BLaER1 (cell line): ENCODE results near the gene TBC1D22A.
A peak's percentile ranks its signal among the peaks of the same experiment; 100 is the strongest.

Source experiments
- H3K27ac ChIP-seq: shearing (Covaris generic); formaldehyde crosslinking; 2 replicates; pipeline ENCODE4 v1.8.1; 2022
- H3K27me3 ChIP-seq: shearing (Covaris generic); formaldehyde crosslinking; 2 replicates; pipeline ENCODE4 v1.8.1; 2022
- H3K36me3 ChIP-seq: shearing (Covaris generic); formaldehyde crosslinking; 2 replicates; pipeline ENCODE4 v1.8.1; 2022
- H3K4me1 ChIP-seq: shearing (Covaris generic); formaldehyde crosslinking; 2 replicates; pipeline ENCODE4 v1.8.1; 2022
- H3K4me2 ChIP-seq: shearing (Covaris generic); formaldehyde crosslinking; 2 replicates; pipeline ENCODE4 v1.8.1; 2022
- H3K4me3 ChIP-seq: shearing (Covaris generic); formaldehyde crosslinking; 2 replicates; pipeline ENCODE4 v1.8.1; 2022
- H3K9ac ChIP-seq: shearing (Covaris generic); formaldehyde crosslinking; 2 replicates; pipeline ENCODE4 v1.8.1; 2022
- H3K9me3 ChIP-seq: shearing (Covaris generic); formaldehyde crosslinking; 2 replicates; pipeline ENCODE4 v1.8.1; 2022
- H4K20me1 ChIP-seq: shearing (Covaris generic); formaldehyde crosslinking; 2 replicates; pipeline ENCODE4 v1.8.1; 2022
- Cebpa-rat ChIP-seq: shearing (Covaris generic); IDR thresholded peaks from 2 replicates; pipeline ENCODE4 v1.8.1; 2022

TBC1D22A gene

GRCh38 chr22:46752286-46752987 is 10.0 kb upstream of the TBC1D22A start:
- Histone ChIP-seq H4K20me1 (no peaks in the 10 kb centered on the region), H3K27ac (no peak overlapping the region), H3K27me3 (no peaks in the 10 kb centered on the region), H3K9me3 (peaks cover 29% of the 10 kb centered on the region), H3K9ac (no peak overlapping the region), H3K36me3 (peaks cover 10% of the 10 kb centered on the region; the same call in 1 of the 2 replicates), H3K4me1 (peaks cover 74% of the 10 kb centered on the region), H3K4me3 (no peak overlapping the region), H3K4me2 (no peak overlapping the region)
- TF ChIP-seq Cebpa-rat = no peak

- Histone ChIP-seq H3K4me3 (no peak overlapping the region), H3K27ac (no peak overlapping the region), H3K4me2 (no peak overlapping the region), H3K27me3 (no peaks in the 10 kb centered on the region), H3K4me1 (peaks cover 74% of the 10 kb centered on the region), H3K9me3 (peaks cover 29% of the 10 kb centered on the region), H4K20me1 (no peaks in the 10 kb centered on the region), H3K9ac (no peak overlapping the region), H3K36me3 (peaks cover 10% of the 10 kb centered on the region; the same call in 1 of the 2 replicates)
- no peak for TF ChIP-seq Cebpa-rat
Measured at GRCh38 chr22:46752988-46753310, 9.5 kb upstream of the TBC1D22A start.

GRCh38 chr22:46753360-46753759 is 9.1 kb upstream of the TBC1D22A start:
- Histone ChIP-seq H3K36me3 (peaks cover 10% of the 10 kb centered on the region; the same call in 1 of the 2 replicates), H4K20me1 (no peaks in the 10 kb centered on the region), H3K4me3 (no peak overlapping the region), H3K4me2 (peak overlapping the region; percentile 40), H3K4me1 (peaks cover 74% of the 10 kb centered on the region), H3K27ac (0 out of 2 replicates have a peak overlapping the region, but pooled peaks have one; percentile 11), H3K27me3 (no peaks in the 10 kb centered on the region), H3K9me3 (peaks cover 29% of the 10 kb centered on the region), H3K9ac (no peak overlapping the region)
- TF ChIP-seq Cebpa-rat = no peak

GRCh38 chr22:46753761-46754109 is 8.7 kb upstream of the TBC1D22A start:
- H3K9me3 ChIP-seq = peaks cover 29% of the 10 kb centered on the region
- H3K36me3 ChIP-seq = peaks cover 10% of the 10 kb centered on the region; the same call in 1 of the 2 replicates
- no peaks in the 10 kb centered on the region for H3K27me3 ChIP-seq
- no peak overlapping the region for H3K4me3 ChIP-seq
- H3K4me1 ChIP-seq = peaks cover 74% of the 10 kb centered on the region
- H3K4me2 ChIP-seq = peak overlapping the region; percentile 40
- no peak overlapping the region for H3K9ac ChIP-seq
- H3K27ac ChIP-seq = 0 out of 2 replicates have a peak overlapping the region, but pooled peaks have one; percentile 11
- H4K20me1 ChIP-seq = no peaks in the 10 kb centered on the region
- TF ChIP-seq Cebpa-rat = no peak

- Histone ChIP-seq H3K27ac (0 out of 2 replicates have a peak overlapping the region, but pooled peaks have one; percentile 11), H3K4me2 (peak overlapping the region; percentile 40), H3K9ac (no peak overlapping the region)
Measured at GRCh38 chr22:46754110-46754799, 8.2 kb upstream of the TBC1D22A start.

GRCh38 chr22:46754826-46755225 is 7.6 kb upstream of the TBC1D22A start:
- Histone ChIP-seq H3K27me3 (no peaks in the 10 kb centered on the region), H3K4me2 (no peak overlapping the region), H3K27ac (no peak overlapping the region), H3K36me3 (peaks cover 10% of the 10 kb centered on the region; the same call in 1 of the 2 replicates), H3K9me3 (peaks cover 29% of the 10 kb centered on the region), H3K4me3 (no peak overlapping the region), H3K9ac (no peak overlapping the region), H3K4me1 (peaks cover 71% of the 10 kb centered on the region), H4K20me1 (no peaks in the 10 kb centered on the region)
- TF ChIP-seq Cebpa-rat = no peak

More at GRCh38 chr22:46754110-46754799, 8.2 kb upstream of the TBC1D22A start:
- Histone ChIP-seq H3K27me3 (no peaks in the 10 kb centered on the region), H4K20me1 (no peaks in the 10 kb centered on the region), H3K4me3 (no peak overlapping the region), H3K4me1 (peaks cover 74% of the 10 kb centered on the region), H3K36me3 (peaks cover 10% of the 10 kb centered on the region; the same call in 1 of the 2 replicates), H3K9me3 (peaks cover 29% of the 10 kb centered on the region)
- no peak for TF ChIP-seq Cebpa-rat

- Histone ChIP-seq H3K9me3 (peaks cover 29% of the 10 kb centered on the region), H3K36me3 (peaks cover 10% of the 10 kb centered on the region; the same call in 1 of the 2 replicates), H3K4me3 (peak overlapping the region; percentile 52), H3K4me1 (peaks cover 64% of the 10 kb centered on the region), H3K4me2 (no peak overlapping the region), H3K9ac (no peak overlapping the region), H3K27ac (no peak overlapping the region), H3K27me3 (no peaks in the 10 kb centered on the region), H4K20me1 (no peaks in the 10 kb centered on the region)
- no peak for TF ChIP-seq Cebpa-rat
Measured at GRCh38 chr22:46755525-46755924, 6.9 kb upstream of the TBC1D22A start.

GRCh38 chr22:46756097-46756496 is 6.4 kb upstream of the TBC1D22A start:
- H3K9me3 ChIP-seq = peaks cover 29% of the 10 kb centered on the region

GRCh38 chr22:46757104-46757503 is 5.3 kb upstream of the TBC1D22A start:
- Histone ChIP-seq H3K4me2 (peak overlapping the region; percentile 51), H3K36me3 (peaks cover 10% of the 10 kb centered on the region; the same call in 1 of the 2 replicates), H3K4me1 (peaks cover 61% of the 10 kb centered on the region), H3K9ac (no peak overlapping the region), H3K27ac (no peak overlapping the region), H4K20me1 (no peaks in the 10 kb centered on the region), H3K27me3 (no peaks in the 10 kb centered on the region), H3K4me3 (no peak overlapping the region), H3K9me3 (peaks cover 29% of the 10 kb centered on the region)
- no peak for TF ChIP-seq Cebpa-rat

More at GRCh38 chr22:46756097-46756496, 6.4 kb upstream of the TBC1D22A start:
- peaks cover 10% of the 10 kb centered on the region; the same call in 1 of the 2 replicates for H3K36me3 ChIP-seq
- no peak overlapping the region for H3K27ac ChIP-seq
- no peak overlapping the region for H3K9ac ChIP-seq
- no peak overlapping the region for H3K4me2 ChIP-seq
- H3K4me1 ChIP-seq = peaks cover 63% of the 10 kb centered on the region
- peak overlapping the region; percentile 52 for H3K4me3 ChIP-seq
- TF ChIP-seq Cebpa-rat = no peak
- no peaks in the 10 kb centered on the region for H3K27me3 ChIP-seq
- no peaks in the 10 kb centered on the region for H4K20me1 ChIP-seq

GRCh38 chr22:46758121-46758520 is 4.3 kb upstream of the TBC1D22A start:
- Histone ChIP-seq H3K27ac (no peak overlapping the region), H4K20me1 (peaks cover under 1% of the 10 kb centered on the region), H3K9me3 (peaks cover 29% of the 10 kb centered on the region), H3K4me3 (no peak overlapping the region), H3K4me1 (peaks cover 61% of the 10 kb centered on the region), H3K9ac (no peak overlapping the region), H3K27me3 (no peaks in the 10 kb centered on the region), H3K36me3 (peaks cover 10% of the 10 kb centered on the region; the same call in 1 of the 2 replicates), H3K4me2 (peak overlapping the region; percentile 51)
- TF ChIP-seq Cebpa-rat = no peak
